ENCODE data around the gene SPEN. TPM values are rescaled to one million over a fixed set of nuclear protein-coding genes. Genes with fewer than 3 reads are reported as not detected.

SPEN gene
- total and polyA plus RNA-seq, 11 donors, result 11.0 to 41.5 (median 21.8) TPM

- H3K27me3 ChIP-seq, result no peaks in the 10 kb centered on the region
- H3K4me1 ChIP-seq, result no peaks in the 10 kb centered on the region
- no peak for DNase-seq
- ATAC-seq, result no peak
- H3K4me3 ChIP-seq, result no peak overlapping the region
- no peak overlapping the region for H3K27ac ChIP-seq
- intact Hi-C loops (cut with DNase I), result loop anchor here in 1 of 10 donors (10.0 kb wide), 1 partner anchor 187 kb away; no protein-coding TSS in a partner anchor
- no peaks in the 10 kb centered on the region for H3K36me3 ChIP-seq
- WGBS, 4 donors, result 81 to 89% (median 87%) methylated on average over 3 of the region's 3 CpGs
- TF ChIP-seq, protein P1, sequence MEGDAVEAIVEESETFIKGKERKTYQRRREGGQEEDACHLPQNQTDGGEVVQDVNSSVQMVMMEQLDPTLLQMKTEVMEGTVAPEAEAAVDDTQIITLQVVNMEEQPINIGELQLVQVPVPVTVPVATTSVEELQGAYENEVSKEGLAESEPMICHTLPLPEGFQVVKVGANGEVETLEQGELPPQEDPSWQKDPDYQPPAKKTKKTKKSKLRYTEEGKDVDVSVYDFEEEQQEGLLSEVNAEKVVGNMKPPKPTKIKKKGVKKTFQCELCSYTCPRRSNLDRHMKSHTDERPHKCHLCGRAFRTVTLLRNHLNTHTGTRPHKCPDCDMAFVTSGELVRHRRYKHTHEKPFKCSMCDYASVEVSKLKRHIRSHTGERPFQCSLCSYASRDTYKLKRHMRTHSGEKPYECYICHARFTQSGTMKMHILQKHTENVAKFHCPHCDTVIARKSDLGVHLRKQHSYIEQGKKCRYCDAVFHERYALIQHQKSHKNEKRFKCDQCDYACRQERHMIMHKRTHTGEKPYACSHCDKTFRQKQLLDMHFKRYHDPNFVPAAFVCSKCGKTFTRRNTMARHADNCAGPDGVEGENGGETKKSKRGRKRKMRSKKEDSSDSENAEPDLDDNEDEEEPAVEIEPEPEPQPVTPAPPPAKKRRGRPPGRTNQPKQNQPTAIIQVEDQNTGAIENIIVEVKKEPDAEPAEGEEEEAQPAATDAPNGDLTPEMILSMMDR (IDR thresholded peaks at IDR 0.05), result no peak
- TF ChIP-seq POLR2A (IDR thresholded peaks at IDR 0.05), result no peak
- no peaks in the 10 kb centered on the region for H3K9me3 ChIP-seq
Observed at GRCh38 chr1:15981679-15982078, 134.2 kb downstream of the SPEN start.

- Histone ChIP-seq H3K9me3 (no peaks in the 10 kb centered on the region), H3K4me1 (no peaks in the 10 kb centered on the region), H3K27me3 (no peaks in the 10 kb centered on the region), H3K27ac (no peak overlapping the region), H3K4me3 (no peak overlapping the region), H3K36me3 (no peaks in the 10 kb centered on the region)
- no peak for DNase-seq
- TF ChIP-seq, protein P1 (IDR thresholded peaks at IDR 0.05), result no peak
- no peak for TF ChIP-seq POLR2A (IDR thresholded peaks at IDR 0.05)
- no peak for ATAC-seq
- 26 to 41% (median 34%) methylated on average over 1 of the region's 1 CpG for WGBS, 4 donors
- intact Hi-C loops (cut with DNase I), result loop anchor here in 1 of 10 donors (10.0 kb wide), 1 partner anchor 188 kb away; no protein-coding TSS in a partner anchor
Observed at GRCh38 chr1:15983275-15983674, 135.8 kb downstream of the SPEN start.

DNA sequence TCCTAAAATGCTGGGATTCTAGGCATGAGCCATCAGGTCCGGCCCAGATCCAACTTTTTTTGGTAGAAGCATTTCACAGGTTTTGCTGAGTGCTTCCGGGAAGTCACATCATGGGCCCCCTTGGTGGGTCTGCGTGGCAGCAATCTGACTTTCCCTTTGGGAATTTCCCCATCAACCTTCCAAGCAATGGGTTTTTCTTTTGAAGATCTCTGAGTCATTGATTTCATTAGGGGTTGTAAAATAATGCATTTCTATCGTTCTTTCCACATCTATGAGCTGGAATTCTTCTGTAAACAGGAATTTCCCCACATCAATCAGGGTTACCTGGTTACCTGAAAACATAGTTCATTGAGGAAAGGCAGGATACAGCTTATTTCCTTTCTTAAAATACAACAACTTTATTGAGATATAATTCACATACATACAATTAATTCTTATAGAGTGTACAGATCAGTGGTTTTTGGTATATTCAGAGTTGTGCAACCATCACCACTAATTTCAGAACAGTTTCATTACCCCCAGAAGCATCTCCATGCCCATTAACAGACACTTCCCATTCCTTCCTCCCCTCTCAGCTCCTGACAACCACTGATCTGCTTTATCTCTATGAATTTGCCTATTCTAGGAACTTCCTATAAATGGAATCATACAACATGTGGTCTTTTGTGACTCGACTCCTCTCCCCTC is 138.2 kb downstream of the SPEN start:
- no peaks in the 10 kb centered on the region for H3K27me3 ChIP-seq
- DNase-seq (no peak), ATAC-seq (no peak)
- no peaks in the 10 kb centered on the region for H3K4me1 ChIP-seq
- H3K36me3 ChIP-seq, result no peaks in the 10 kb centered on the region
- no peak for TF ChIP-seq POLR2A (IDR thresholded peaks at IDR 0.05)
- TF ChIP-seq, protein P1 (IDR thresholded peaks at IDR 0.05), result no peak
- WGBS, 4 donors, result 65 to 78% (median 69%) methylated on average over 5 of the region's 5 CpGs
- no peaks in the 10 kb centered on the region for H3K9me3 ChIP-seq
- intact Hi-C loops (cut with DNase I), result loop anchor here in 1 of 10 donors (10.0 kb wide), 1 partner anchor 191 kb away; no protein-coding TSS in a partner anchor
- H3K27ac ChIP-seq, result no peak overlapping the region
- no peak overlapping the region for H3K4me3 ChIP-seq

- H3K36me3 ChIP-seq, result no peaks in the 10 kb centered on the region
- WGBS, 4 donors, result 76 to 88% (median 81%) methylated on average over 8 to 13 of the region's 13 CpGs
- no peak for DNase-seq
- no peak overlapping the region for H3K4me3 ChIP-seq
- no peak overlapping the region for H3K27ac ChIP-seq
- H3K9me3 ChIP-seq, result no peaks in the 10 kb centered on the region
- intact Hi-C loops (cut with DNase I), result loop anchor here in 1 of 10 donors (10.0 kb wide), 1 partner anchor 194 kb away; no protein-coding TSS in a partner anchor
- no peak for ATAC-seq
- H3K27me3 ChIP-seq, result no peaks in the 10 kb centered on the region
- no peak for TF ChIP-seq POLR2A (IDR thresholded peaks at IDR 0.05)
- TF ChIP-seq, protein P1 (IDR thresholded peaks at IDR 0.05), result no peak
- H3K4me1 ChIP-seq, result no peaks in the 10 kb centered on the region
Observed at GRCh38 chr1:15988856-15989736, 141.6 kb downstream of the SPEN start.
